WTC11 (cell line): Measurements from ENCODE around the gene FHOD3. TPM values are rescaled to one million over a fixed set of nuclear protein-coding genes. Genes with fewer than 3 reads are reported as not detected.

Experiments
- ATAC-seq: fragments of 200-7000 bp; cut with Tn5 transposase; 2 replicates; pipeline ENCODE4 v1.10.0; 2021; ENCODE audit warnings: mild to moderate bottlenecking, moderate library complexity
- CTCF ChIA-PET: fragments of 300-600 bp; sonication (Branson Sonifier 250); formaldehyde crosslinking; loops from one replicate; lab custom pipeline; 2021; ENCODE audit warnings: antibody characterized with exemption; lab: Charles Lee
- POLR2A ChIA-PET: fragments of 350-600 bp; sonication (Branson Sonifier 250); formaldehyde crosslinking; loops from one replicate; lab custom pipeline; 2021; ENCODE audit warnings: antibody characterized with exemption; lab: Charles Lee
- DNase-seq: peaks from one replicate; pipeline ENCODE4 v3.0.0; 2021; ENCODE audit warnings: low spot score
- H3K27ac Mint-ChIP-seq: 2 replicates; pipeline ENCODE4 v1.8.0; 2021; ENCODE audit warnings: mixed read lengths
- H3K27me3 Mint-ChIP-seq: 2 replicates; pipeline ENCODE4 v1.8.0; 2021; ENCODE audit warnings: low read depth, mild to moderate bottlenecking, moderate library complexity, mixed read lengths
- H3K36me3 Mint-ChIP-seq: 2 replicates; pipeline ENCODE4 v1.8.0; 2021; ENCODE audit warnings: mixed read lengths
- H3K4me1 Mint-ChIP-seq: 2 replicates; pipeline ENCODE4 v1.8.0; 2022; ENCODE audit warnings: mixed read lengths
- H3K4me3 Mint-ChIP-seq: 2 replicates; pipeline ENCODE4 v1.8.0; 2021; ENCODE audit warnings: mild to moderate bottlenecking, moderate library complexity, mixed read lengths
- H3K9me3 Mint-ChIP-seq: 2 replicates; pipeline ENCODE4 v1.8.0; 2021; ENCODE audit warnings: mixed read lengths
- ARID4B ChIP-seq: sonication (generic); formaldehyde crosslinking; IDR thresholded peaks from 2 replicates; pipeline ENCODE4 v1.8.0; 2023; ENCODE audit warnings: missing genetic modification reagents, mild to moderate bottlenecking, borderline replicate concordance
- CDX4 ChIP-seq: fragments of 250-450 bp; sonication (Bioruptor Pico); IDR thresholded peaks from 2 replicates; pipeline ENCODE4 v1.9.0; 2021; ENCODE audit warnings: moderate library complexity, mild to moderate bottlenecking, inconsistent platforms, borderline replicate concordance
- EMX1 ChIP-seq: fragments of 250-450 bp; sonication (Bioruptor Pico); IDR thresholded peaks from 2 replicates; pipeline ENCODE4 v1.8.0; 2021; ENCODE audit warnings: mild to moderate bottlenecking
- FOXP4 ChIP-seq: sonication (generic); formaldehyde crosslinking; IDR thresholded peaks from 2 replicates; pipeline ENCODE4 v1.8.0; 2022; ENCODE audit warnings: mild to moderate bottlenecking, missing genetic modification reagents
- IRF2 ChIP-seq: sonication (generic); formaldehyde crosslinking; IDR thresholded peaks from 2 replicates; pipeline ENCODE4 v1.8.0; 2022; ENCODE audit warnings: low read depth, missing genetic modification reagents, borderline replicate concordance
- KAT7 ChIP-seq: sonication (generic); formaldehyde crosslinking; IDR thresholded peaks from 2 replicates; pipeline ENCODE4 v1.8.1; 2023; ENCODE audit warnings: missing genetic modification reagents, mild to moderate bottlenecking, borderline replicate concordance
- MAX ChIP-seq: sonication (generic); formaldehyde crosslinking; IDR thresholded peaks from 2 replicates; pipeline ENCODE4 v1.8.0; 2022; ENCODE audit warnings: mild to moderate bottlenecking, missing genetic modification reagents
- PRDM15 ChIP-seq: sonication (generic); formaldehyde crosslinking; IDR thresholded peaks from 2 replicates; pipeline ENCODE4 v1.8.0; 2022; ENCODE audit warnings: missing genetic modification reagents
- RELA ChIP-seq: sonication (generic); formaldehyde crosslinking; IDR thresholded peaks from 2 replicates; pipeline ENCODE4 v1.8.1; 2022; ENCODE audit warnings: missing genetic modification reagents, mild to moderate bottlenecking, borderline replicate concordance
- RORB ChIP-seq: fragments of 250-450 bp; sonication (Bioruptor Pico); IDR thresholded peaks from 2 replicates; pipeline ENCODE4 v1.9.0; 2021; ENCODE audit warnings: mild to moderate bottlenecking
- USF1 ChIP-seq: sonication (generic); formaldehyde crosslinking; IDR thresholded peaks from 2 replicates; pipeline ENCODE4 v1.8.0; 2022; ENCODE audit warnings: mild to moderate bottlenecking, missing genetic modification reagents
- ZMAT4 ChIP-seq: fragments of 250-450 bp; sonication (Bioruptor Pico); IDR thresholded peaks from 2 replicates; pipeline ENCODE4 v1.9.0; 2021; ENCODE audit warnings: mild to moderate bottlenecking
- ZNF317 ChIP-seq: sonication (generic); formaldehyde crosslinking; IDR thresholded peaks from 2 replicates; pipeline ENCODE4 v1.8.1; 2023; ENCODE audit warnings: low read depth, mild to moderate bottlenecking, moderate library complexity, missing genetic modification reagents, borderline replicate concordance
- ZNF512 ChIP-seq: sonication (generic); formaldehyde crosslinking; IDR thresholded peaks from 2 replicates; pipeline ENCODE4 v1.8.1; 2022; ENCODE audit warnings: missing genetic modification reagents, borderline replicate concordance
- ZNF532 ChIP-seq: fragments of 250-450 bp; sonication (Bioruptor Pico); IDR thresholded peaks from 2 replicates; pipeline ENCODE4 v1.9.0; 2021; ENCODE audit warnings: mild to moderate bottlenecking, borderline replicate concordance
- total RNA-seq: library from RNA; stranded (reverse); gene quantifications from 3 replicates; pipeline ENCODE4 v1.2.3, GENCODE V29; 2021

The FHOD3 gene
- total RNA-seq, 1 experiment from 2014 or later: 3.8 TPM

GRCh38 chr18:36593641-36594040, 296.1 kb downstream of the FHOD3 start (continued):
- TF ChIP-seq ARID4B (CRISPR knock-in tag) (no peak), ZNF512 (CRISPR knock-in tag) (no peak), FOXP4 (no peak), RELA (CRISPR knock-in tag) (no peak)

GRCh38 chr18:36594621-36595020, 297.1 kb downstream of the FHOD3 start:
- Mint-ChIP-seq H3K4me3 (no peak overlapping the region), H3K36me3 (no peaks in the 10 kb centered on the region; the same call in 1 of the 2 replicates), H3K27me3 (peaks cover 3% of the 10 kb centered on the region; the same call in 1 of the 2 replicates), H3K9me3 (no peaks in the 10 kb centered on the region), H3K4me1 (no peaks in the 10 kb centered on the region), H3K27ac (no peak overlapping the region)
- CTCF ChIA-PET: interaction anchor here (0.9 kb wide), 1 partner anchor 43 kb away, joined by 3 read pairs; no protein-coding TSS in a partner anchor
- ATAC-seq (no peak), DNase-seq (no peak)
- TF ChIP-seq MAX (CRISPR knock-in tag) (no peak), EMX1 (no peak), KAT7 (no peak), CDX4 (CRISPR knock-in tag) (no peak), ZNF532 (no peak), ZNF317 (no peak), IRF2 (no peak), USF1 (CRISPR knock-in tag) (no peak), RORB (CRISPR knock-in tag) (no peak), ZMAT4 (no peak), PRDM15 (CRISPR knock-in tag) (no peak)
- POLR2A ChIA-PET: interaction anchor here (1.2 kb wide), 1 partner anchor 29 kb away, joined by 3 read pairs; no protein-coding TSS in a partner anchor
